Measurements from ENCODE around the gene STK11IP.

Gene STK11IP

GRCh38 chr2:219578811-219579613, 18.6 kb upstream of the STK11IP start:
- DNase-seq: no peak

GRCh38 chr2:219581346-219581745, 16.3 kb upstream of the STK11IP start:
- no peak for DNase-seq

DNA sequence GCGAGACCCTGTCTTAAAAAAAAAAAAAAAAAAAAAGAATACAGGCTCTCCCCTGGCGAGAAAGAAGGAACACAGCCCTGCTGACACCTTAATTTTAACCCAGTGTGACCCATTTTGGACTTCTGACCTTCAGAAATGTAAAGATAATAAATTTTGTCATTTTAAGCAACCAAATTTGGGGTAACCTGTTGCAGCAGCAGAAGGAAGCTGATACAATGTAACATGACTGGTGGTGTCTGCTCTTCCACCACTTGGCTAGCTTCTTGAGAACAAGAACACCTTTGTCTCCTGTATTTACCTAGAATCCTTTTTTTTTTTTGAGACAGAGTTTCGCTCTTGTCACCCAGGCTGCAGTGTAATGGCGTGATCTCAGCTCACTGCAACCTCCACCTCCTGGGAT, 6.6 kb upstream of the STK11IP start:
- DNase-seq: no peak

- no peak for DNase-seq
Observed at GRCh38 chr2:219592736-219593135, 4.9 kb upstream of the STK11IP start.

GRCh38 chr2:219593154-219593553, 4.5 kb upstream of the STK11IP start:
- DNase-seq: no peak

GRCh38 chr2:219595256-219595655, 2.4 kb upstream of the STK11IP start:
- DNase-seq: no peak

GRCh38 chr2:219596954-219597551, 604 bp upstream of the STK11IP start:
- no peak for DNase-seq

DNA sequence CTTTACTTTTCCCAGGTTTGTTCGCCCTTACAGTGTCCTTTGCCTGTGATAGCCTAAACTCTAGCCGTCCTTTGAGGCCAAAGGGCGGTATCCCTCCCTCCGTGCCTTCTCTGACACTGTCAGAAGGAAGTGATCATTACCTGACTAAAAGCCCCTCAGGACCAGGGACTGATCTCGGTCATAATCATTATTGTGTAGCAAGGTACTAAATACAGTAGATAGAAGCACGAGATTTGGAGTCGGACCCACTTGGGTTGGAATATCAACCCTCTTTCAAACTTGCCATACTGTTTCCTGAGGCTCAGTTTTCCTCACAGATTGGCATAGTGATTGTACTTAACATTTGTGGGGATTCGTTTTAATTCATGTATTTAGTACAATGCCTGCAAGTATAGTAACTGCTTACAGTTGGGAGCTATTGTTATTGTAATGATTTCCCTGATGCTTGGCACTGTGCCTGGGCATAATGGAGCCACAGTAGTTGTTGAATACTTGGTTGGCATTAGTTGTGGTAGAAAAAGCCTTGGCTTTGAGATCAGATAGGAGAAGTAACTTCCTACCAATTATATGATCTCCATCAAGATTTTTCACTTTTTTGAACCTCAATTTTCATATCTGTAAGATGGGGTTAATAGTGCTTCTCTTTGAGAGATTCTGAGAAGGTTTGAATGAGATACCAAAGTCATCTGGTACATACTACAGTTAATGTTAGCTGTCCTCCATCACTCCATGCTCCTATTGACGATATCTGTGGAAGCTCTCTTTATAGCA, 836 bp downstream of the STK11IP start:
- DNase-seq: no peak

GRCh38 chr2:219603771-219604170, 6.1 kb downstream of the STK11IP start:
- peak; percentile 57 for DNase-seq

DNA sequence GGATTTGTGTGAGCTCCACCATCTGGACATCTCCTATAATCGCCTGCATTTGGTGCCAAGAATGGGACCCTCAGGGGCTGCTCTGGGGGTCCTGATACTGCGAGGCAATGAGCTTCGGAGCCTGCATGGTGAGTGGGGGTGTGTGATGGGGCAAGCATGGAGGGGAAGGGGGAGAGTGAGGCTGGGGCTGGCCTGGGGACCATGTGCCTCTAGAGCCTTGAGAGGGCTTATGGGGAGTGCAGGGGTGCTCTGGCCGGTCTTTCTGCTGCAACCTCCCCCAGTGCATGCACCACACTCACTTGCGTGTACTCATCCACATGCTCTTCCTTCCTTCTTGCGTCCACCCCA, 7.9 kb downstream of the STK11IP start:
- no peak for DNase-seq

DNA sequence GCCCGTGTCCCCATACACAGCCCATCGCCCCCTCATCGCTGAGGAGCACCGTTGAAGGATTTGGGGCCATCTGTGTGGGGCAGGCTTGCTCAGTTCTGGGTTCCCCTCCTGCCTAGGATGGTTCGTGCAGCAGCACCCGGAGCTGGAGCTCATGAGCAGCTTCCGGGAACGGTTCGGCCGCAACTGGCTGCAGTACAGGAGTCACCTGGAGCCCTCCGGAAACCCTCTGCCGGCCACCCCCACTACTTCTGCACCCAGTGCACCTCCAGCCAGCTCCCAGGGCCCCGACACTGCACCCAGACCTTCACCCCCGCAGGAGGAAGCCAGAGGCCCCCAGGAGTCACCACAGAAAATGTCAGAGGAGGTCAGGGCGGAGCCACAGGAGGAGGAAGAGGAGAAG, 10.3 kb downstream of the STK11IP start:
- DNase-seq: no peak

DNA sequence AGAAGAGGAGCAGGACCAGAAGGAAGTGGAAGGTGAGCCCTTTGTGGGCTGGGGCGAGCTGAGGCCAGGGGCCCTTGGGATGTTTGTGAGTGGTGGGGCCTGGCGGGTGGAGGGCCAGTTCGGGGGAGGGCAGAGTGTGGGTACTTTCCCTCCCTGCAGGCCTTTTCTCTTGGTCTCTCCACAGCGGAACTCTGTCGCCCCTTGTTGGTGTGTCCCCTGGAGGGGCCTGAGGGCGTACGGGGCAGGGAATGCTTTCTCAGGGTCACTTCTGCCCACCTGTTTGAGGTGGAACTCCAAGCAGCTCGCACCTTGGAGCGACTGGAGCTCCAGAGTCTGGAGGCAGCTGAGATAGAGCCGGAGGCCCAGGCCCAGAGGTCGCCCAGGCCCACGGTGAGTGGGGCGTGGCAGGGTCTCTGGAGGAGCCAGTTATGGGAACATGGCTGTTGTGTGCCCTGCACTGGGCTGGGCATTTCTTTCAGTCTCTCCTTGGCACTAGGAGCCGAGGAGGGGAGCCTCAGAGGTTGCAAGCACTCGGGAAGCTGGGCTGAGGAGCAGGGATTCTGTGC, 10.8 kb downstream of the STK11IP start:
- no peak for DNase-seq

DNA sequence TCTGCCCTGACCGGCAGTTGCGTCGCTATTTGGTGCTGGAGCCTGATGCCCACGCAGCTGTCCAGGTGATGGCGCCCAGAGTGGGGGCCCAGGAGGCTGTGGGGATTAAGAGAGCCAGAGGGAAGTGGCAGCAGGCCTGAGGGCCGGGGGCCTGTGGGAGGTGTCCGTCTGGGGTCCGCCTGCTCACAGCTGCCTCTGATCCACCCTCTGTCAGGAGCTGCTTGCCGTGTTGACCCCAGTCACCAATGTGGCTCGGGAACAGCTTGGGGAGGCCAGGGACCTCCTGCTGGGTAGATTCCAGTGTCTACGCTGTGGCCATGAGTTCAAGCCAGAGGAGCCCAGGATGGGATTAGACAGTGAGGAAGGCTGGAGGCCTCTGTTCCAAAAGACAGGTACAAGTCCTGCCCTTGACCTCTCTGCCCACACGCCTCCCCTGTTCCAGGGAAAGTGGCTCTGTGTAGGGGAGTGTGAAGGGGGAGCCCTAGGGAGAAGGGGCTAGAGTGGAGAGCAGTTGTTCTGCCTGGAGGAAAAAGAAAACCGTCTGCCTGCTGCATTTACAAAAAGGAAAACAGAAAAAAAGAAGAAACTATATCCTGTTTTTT, 11.6 kb downstream of the STK11IP start:
- no peak for DNase-seq

DNA sequence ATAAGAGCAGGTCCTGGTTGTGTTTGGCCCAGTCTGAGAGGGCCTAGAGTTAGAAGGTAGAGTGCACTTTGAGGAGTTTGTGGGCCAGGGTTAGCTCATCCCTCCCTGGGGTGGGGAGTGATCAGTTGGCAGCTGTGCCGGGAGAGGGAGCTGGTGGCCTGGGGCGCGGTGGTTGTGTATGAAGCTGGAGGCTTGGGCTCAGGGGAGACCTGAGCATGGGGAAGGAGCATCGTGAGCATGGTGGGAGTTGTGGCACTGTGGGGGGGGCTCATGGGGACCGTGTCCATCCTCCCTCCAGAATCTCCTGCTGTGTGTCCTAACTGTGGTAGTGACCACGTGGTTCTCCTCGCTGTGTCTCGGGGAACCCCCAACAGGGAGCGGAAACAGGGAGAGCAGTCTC, 13.6 kb downstream of the STK11IP start:
- no peak for DNase-seq

DNA sequence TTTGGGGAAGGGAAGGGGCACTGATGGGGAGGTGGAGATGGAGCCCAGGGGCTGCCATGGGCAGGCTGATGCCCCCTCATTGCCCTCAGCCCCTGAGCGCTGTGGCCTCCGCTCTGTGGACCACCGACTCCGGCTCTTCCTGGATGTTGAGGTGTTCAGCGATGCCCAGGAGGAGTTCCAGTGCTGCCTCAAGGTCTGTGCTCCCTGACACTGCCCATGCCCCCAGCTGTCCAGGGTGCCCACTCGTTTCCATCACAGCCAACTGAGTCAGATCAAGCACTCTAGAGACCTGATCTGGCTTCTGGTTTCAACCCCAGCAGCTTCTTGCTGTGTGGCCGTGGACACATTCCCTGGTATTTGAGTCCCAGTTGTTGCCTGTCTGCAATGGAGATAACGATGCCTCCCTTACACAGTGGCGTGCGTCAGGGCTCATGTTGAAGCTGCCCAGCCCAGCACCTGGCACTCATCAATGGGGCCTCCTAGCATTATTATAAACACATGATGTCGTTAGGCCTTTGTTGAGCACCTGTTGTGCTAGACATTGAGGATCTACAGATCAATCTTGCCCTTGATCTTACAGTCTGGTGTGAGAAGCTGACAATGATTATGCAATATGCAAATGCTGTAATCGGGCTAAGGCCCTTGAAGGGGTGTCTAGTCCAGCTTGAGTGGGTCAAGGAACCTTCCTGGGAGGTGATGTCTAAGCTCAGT, 14.4 kb downstream of the STK11IP start:
- no peak for DNase-seq

- DNase-seq: no peak
Observed at GRCh38 chr2:219612577-219613286, 15.1 kb downstream of the STK11IP start.

DNA sequence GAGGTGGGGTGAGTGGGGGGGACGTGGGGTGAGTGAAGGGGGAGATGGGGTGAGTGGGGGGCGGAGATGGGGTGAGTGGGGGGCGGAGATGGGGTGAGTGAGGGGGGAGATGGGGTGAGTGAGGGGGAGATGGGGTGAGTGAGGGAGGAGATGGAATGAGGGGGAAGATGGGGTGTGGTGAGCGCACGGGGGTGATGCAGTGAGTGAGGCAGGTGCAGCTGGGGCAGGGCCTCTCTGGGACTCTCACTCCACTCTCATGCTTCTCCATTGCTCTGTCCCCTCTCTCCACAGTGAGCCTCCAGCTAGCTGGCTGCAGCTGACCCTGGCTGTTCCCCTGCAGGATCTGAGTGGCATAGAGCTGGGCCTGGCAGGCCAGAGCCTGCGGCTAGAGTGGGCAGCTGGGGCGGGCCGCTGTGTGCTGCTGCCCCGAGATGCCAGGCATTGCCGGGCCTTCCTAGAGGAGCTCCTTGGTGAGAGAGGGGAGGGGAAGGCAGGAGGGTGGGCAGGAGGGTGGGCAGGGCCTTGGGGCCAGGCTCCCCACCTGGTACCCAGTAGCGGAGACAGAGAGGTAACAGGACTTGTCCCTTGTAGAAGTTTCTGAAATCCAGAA, 15.9 kb downstream of the STK11IP start:
- DNase-seq: no peak

GRCh38 chr2:219614076-219614860, 16.6 kb downstream of the STK11IP start:
- no peak for DNase-seq

DNA sequence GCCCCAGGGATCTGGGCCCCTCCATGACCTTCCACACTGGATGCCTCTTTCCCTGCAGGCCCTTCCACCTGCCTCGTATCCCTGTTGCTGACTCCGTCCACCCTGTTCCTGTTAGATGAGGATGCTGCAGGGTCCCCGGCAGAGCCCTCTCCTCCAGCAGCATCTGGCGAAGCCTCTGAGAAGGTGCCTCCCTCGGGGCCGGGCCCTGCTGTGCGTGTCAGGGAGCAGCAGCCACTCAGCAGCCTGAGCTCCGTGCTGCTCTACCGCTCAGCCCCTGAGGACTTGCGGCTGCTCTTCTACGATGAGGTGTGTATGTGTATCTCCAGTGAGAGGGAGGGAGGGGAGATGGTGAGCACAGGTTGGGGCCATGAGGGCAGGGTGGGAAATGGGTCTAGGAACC, 17.4 kb downstream of the STK11IP start:
- no peak for DNase-seq

GRCh38 chr2:219615894-219616293, 18.2 kb downstream of the STK11IP start:
- DNase-seq: no peak

DNA sequence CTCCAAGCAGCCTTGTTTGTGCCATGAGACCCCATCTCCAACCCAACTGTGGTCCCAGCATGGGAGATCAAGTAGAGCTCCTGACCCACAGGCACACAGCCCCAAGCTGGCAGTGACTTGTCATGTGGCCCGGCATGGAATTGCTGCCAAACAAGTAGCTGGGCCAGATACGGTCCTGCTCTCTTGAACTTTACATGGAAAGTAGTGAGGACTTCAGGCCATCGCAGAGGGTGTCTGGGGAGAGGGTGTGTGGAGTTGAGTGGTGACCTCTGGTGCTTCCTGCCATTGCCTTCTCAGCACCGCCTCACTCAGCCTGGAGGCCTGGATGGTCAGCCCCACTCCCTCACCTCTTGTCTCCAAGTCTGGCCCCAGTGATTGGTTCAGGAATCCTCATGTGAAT, 18.9 kb downstream of the STK11IP start:
- no peak for DNase-seq

All from GF-D8 (cell line).